NCI-H187 (cell line): ENCODE results near the gene CDK18.
"Not testable (repeated sequence)": the region's sequence is repeated elsewhere in the genome, so short reads cannot be mapped to it uniquely, and the experiment has no call there.

ENCODE experiments used
- DNase-seq, 2 experiments: peaks; one replicate each; lab custom pipeline; 2025; lab: John Stamatoyannopoulos, UW

The CDK18 gene

GRCh38 chr1:205504311-205505075 lies at the start of gene CDK18:
Gene CDK18, plus strand, starts transcription at chr1:205504669. Its CDS starts 18,499 bp downstream, at chr1:205523168.
- peak; percentile 68 to 83 for DNase-seq

- DNase-seq = no peak
Observed at GRCh38 chr1:205454903-205455335, 49.5 kb upstream of the CDK18 start.

DNA sequence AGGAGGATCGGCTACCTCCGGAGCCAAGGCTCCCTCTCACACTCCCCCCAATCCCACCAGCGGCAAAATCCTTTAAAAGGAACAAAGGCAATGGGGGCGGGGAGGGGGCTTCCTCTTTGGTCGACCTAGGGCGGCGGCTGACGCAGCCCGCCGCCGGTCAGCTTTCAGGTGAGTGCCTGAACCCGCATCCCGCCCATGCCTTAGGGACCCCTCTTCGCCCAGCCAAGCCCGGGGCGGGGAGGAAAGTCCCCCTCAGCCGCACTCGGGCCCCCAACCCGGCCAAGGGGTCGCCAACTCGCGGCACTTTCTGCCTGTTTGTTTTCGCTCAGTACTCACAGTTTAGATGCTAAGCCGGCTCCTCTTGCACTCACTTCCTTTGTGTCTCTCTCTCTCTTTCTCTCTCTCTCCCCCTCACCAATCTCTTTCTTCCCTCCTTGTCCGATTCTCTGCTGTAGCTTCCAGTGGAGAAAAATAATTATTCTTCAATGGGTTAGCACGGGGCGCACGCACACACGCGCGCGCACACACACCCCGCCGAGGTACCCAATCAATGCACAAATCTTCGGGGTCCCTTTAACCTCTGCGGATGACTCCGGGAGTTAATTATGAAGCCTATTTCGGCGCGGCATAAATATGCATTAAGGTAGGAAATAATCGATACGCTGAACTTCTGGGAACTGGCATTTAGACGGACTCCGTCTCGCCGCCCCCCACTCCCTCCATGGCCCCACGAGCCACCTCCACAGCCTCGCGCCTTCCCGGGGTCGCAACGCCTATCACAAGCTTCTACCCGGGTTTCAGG lies 48.7 kb upstream of the CDK18 start, which contains the start of gene BLACAT1:
BLACAT1 (minus strand) TSS at position 465 of the 802 bp plus-strand sequence.
- no peak for DNase-seq

- peak in 1 of 2 experiments; percentile 43 for DNase-seq
Observed at GRCh38 chr1:205456383-205456867, 48.0 kb upstream of the CDK18 start.

DNA sequence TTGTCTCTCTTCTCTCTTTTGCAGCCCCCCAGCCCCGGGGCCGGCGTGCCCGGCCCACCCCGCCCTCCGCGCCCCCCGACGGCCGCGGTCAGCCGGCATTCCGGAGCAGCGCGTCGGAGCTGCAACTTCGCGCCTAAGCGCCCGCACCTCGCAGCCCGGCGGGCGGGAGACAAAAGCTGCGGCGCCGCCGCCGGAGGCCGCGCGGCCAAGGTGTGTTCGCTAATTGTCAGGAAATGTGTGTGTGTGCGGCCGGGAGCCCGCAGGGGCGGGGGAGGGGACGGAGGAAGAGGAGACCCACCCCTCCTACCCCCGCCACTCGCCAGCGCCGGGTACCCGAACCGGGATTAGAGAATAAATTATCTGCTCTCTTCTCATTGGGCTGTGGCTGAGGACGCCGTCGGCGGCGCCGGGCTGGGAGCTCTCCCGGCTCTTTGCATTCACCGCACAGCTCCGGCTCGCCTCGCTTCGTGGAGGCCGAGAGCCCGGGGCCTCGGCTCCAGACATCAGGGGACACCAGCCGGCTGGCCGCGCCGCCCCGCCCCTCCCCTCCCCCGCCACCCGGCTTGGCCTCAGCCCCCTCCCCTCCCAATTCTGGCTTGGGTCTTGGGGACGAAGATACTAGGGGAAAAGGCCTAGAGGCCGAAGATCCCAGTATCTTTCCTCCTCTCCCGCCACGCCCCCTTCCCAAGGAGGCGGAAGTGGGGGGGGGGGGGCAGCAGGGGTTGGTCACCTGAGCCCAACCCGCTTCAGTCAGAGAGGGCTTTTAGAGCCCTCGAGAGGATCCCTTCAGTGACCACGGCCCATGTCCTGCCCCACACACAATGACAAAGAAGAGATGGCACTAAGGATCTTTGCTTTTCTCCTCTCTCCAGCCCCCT lies 47.4 kb upstream of the CDK18 start:
- peak; percentile 72 to 79 for DNase-seq

GRCh38 chr1:205458777-205459566 lies 45.5 kb upstream of the CDK18 start:
- DNase-seq = no peak

- DNase-seq = no peak
Observed at GRCh38 chr1:205465392-205465791, 39.1 kb upstream of the CDK18 start.

- DNase-seq = no peak
Observed at GRCh38 chr1:205466595-205467220, 37.8 kb upstream of the CDK18 start.

DNA sequence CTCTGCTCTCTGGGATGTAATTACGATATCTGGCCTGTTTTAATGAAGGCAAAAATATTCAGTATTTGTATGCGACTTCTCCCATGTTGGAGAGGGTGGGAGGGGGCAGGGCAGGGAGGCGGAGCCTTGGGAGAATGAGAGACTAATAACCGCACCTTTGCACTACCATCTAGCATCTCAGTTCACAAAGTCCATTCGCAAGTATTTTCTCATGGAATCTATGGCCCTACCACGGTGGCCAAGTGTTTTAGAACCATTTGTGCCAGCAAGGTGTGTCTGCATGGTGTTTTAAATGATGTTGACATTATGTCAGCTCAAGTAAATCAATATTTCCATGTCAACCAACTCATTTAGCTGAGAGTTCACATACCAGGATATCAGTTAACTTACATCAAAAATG lies 34.3 kb upstream of the CDK18 start:
- DNase-seq = no peak

DNA sequence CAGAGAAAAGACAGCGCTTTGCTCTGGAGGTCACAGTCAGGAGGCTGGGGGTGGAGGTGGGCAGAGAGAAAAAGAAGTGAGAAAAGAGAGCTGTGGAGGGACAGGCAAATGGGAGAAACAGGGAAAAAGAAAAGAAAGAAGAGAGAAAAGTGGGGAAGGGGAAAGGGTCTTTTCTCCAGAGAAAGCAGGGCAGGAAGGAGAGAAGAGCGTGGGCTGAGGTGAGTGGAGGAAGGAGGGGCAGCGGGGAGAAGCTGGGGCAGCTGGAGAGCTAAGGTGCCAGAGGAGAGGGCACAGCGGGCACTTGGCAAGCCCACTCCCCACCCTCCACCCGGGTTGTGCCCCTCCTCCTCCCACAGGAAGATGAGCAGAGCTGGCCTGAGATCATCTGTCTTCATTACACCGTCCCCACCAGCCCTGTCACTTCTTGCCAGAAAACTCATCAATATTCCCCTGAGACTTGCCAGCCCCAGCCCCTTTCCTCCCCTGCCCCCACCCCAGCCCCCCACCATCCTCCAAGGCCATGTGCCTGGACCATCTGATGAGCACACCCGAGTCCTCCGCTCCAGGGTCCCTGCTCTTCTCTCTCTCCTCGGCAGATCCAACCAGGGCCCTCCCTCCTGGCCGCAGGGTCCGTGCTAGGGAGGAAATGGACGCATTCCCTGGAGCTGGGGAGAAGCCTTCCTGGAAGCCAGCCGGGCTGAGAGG lies 31.6 kb upstream of the CDK18 start:
- DNase-seq = no peak

DNA sequence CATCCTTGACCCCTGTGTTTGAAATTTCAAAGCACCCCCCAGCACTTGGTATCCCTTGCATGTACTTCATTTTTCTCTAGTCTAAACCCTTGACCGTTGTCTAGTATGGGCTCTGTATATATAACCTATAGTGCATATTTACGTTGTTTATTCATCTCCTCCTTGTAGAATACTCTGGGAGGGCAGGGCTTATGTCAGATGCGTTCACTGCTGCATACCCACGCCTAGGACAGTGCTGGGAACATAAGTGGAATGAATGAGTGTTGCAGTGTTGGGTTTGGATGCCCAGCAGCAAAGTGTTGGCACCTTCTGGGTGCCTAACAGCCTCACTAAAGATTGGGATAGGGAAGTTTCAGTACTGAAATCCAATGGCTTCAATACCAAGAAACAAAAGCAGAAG lies 31.0 kb upstream of the CDK18 start:
- no peak for DNase-seq

DNA sequence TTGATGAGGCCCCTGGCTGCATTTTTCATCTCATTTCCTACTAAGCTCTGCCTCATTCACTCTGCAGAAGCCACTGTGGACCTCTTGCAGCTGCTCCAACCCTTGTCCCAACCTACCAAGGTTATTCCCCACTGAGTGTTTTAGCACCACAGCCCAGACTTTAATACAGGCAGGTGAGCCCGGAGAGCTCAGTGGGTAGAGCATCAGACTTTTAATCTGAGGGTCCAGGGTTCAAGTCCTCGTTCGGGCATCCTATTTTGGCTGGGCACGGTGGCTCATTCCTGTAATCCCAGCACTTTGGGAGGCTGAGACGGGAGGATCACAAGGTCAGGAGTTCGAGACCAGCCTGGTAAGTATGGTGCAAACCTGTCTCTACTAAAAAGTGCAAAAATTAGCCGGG lies 30.5 kb upstream of the CDK18 start:
- DNase-seq = no peak

- no peak for DNase-seq
Observed at GRCh38 chr1:205474571-205474970, 29.9 kb upstream of the CDK18 start.

GRCh38 chr1:205475855-205476254 lies 28.6 kb upstream of the CDK18 start:
- DNase-seq = no peak

GRCh38 chr1:205476648-205477047 lies 27.8 kb upstream of the CDK18 start:
- DNase-seq = no peak

DNA sequence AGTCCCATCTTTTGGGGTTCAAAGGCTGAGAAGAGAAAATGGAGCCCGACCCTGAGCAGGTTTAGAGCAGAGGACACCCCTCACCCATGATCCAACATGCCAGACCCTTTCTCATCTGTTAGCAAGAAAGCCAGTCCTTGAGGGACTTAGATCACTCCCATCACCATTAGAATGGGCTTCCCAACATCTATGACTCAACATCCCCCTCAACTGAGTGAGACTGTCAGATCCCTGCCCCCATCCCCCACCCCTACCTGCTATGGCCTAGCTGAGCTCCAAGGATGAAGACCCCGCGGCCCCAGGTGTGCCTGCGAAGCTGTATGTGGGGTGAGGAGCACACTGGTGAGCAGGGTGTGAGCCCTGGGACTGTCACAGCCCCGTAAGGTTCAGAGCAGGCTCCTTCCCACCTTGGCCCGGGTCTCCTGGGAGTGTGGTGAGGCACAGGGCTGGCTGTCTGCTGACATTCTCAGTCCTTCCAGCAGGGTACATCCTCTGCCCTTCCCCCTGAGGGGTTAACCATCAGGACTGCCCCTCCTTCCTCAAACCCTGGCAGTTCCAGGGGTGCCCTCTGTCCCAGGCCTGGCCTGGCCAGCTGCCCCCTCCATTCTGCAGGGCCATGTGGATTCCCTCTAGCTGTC lies 27.2 kb upstream of the CDK18 start:
- DNase-seq = no peak

GRCh38 chr1:205477759-205478247 lies 26.7 kb upstream of the CDK18 start:
- DNase-seq = no peak

DNA sequence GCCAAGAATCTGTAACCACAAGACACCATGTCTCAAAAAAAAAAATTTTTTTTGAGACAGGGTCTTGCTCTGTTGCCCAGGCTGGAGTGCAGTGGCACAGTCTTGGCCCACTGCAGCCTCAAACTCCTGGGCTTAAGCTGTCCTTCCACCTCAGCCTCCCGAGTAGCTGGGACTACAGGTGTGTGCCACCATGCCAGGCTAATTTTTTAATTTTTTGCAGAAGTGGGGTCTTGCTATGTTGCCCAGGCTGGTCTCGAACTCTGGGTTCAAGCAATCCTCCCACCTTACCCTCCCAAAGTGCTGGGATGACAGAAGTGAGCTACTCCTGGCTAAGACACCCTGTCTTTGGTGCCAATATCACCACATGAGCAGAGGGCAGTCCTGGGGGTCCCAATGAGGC lies 25.5 kb upstream of the CDK18 start:
- not testable (repeated sequence) for DNase-seq

GRCh38 chr1:205480349-205480985 lies 24.0 kb upstream of the CDK18 start:
- DNase-seq = no peak
